T-helper 2 cell (primary cell): ENCODE data around the gene HERC3.

Experiments
- DNase-seq, 5 experiments: peaks; one replicate each; pipeline versions ENCODE4 v3.0.0 to v3.0.0-alpha.2; 2012 to 2022
- total RNA-seq, 2 donors: gene quantifications; one replicate each; lab custom pipeline; 2026; lab: John Stamatoyannopoulos, UW

HERC3 gene
- 6.1 to 9.7 reads per million in 2 donors for total RNA-seq

GRCh38 chr4:88591787-88592599 is at the start of gene HERC3:
Gene HERC3 (plus strand): TSS chr4:88592480. CDS start chr4:88605824, 13,344 bp downstream.
- DNase-seq, result peak; percentile 79 to 93 (median 84)

- no peak for DNase-seq
Observed at GRCh38 chr4:88549815-88550214, 42.5 kb upstream of the HERC3 start.

GRCh38 chr4:88567591-88567990 is 24.7 kb upstream of the HERC3 start:
- DNase-seq, result no peak

GRCh38 chr4:88570001-88570400 is 22.3 kb upstream of the HERC3 start:
- DNase-seq, result no peak

- DNase-seq, result no peak
Observed at GRCh38 chr4:88573276-88573980, 18.9 kb upstream of the HERC3 start.

- DNase-seq, result no peak
Observed at GRCh38 chr4:88573995-88574394, 18.3 kb upstream of the HERC3 start.

GRCh38 chr4:88575186-88575585 is 17.1 kb upstream of the HERC3 start:
- no peak for DNase-seq

- DNase-seq, result no peak
Observed at GRCh38 chr4:88582493-88582892, 9.8 kb upstream of the HERC3 start.

GRCh38 chr4:88583631-88584470 is 8.4 kb upstream of the HERC3 start:
- no peak for DNase-seq

GRCh38 chr4:88584471-88584900 is 7.8 kb upstream of the HERC3 start:
- DNase-seq, result no peak

GRCh38 chr4:88585917-88586316 is 6.4 kb upstream of the HERC3 start:
- DNase-seq, result no peak

GRCh38 chr4:88587306-88587705 is 5.0 kb upstream of the HERC3 start:
- no peak for DNase-seq

GRCh38 chr4:88592600-88593448 is 544 bp downstream of the HERC3 start:
- DNase-seq, result peak; percentile 55 to 92 (median 76)

- no peak for DNase-seq
Observed at GRCh38 chr4:88597970-88598660, 5.8 kb downstream of the HERC3 start.

- DNase-seq, result no peak
Observed at GRCh38 chr4:88599298-88599697, 7.0 kb downstream of the HERC3 start.

- no peak for DNase-seq
Observed at GRCh38 chr4:88599714-88600113, 7.4 kb downstream of the HERC3 start.

- DNase-seq, result peak in 1 of 5 experiments; percentile 37
Observed at GRCh38 chr4:88600176-88600838, 8.0 kb downstream of the HERC3 start.

GRCh38 chr4:88604978-88605678 is 12.8 kb downstream of the HERC3 start:
- DNase-seq, result no peak

- peak in 2 of 5 experiments; percentile 40 to 45 for DNase-seq
Observed at GRCh38 chr4:88605736-88606135, 13.5 kb downstream of the HERC3 start.

- DNase-seq, result no peak
Observed at GRCh38 chr4:88606832-88607231, 14.6 kb downstream of the HERC3 start.
